Keratinocyte (primary cell): Measurements from ENCODE around the gene CKLF. TPM values are rescaled to one million over a fixed set of nuclear protein-coding genes. Genes with fewer than 3 reads are reported as not detected.

ENCODE experiments used
- DNase-seq: peaks from one replicate; pipeline ENCODE4 v3.0.0-alpha.2; 2011; ENCODE audit warnings: low read depth, missing footprints, low spot score
- FAIRE-seq: peaks from 2 replicates; lab custom pipeline; 2011; peaks lifted over from hg19 to GRCh38; lab: Jason Lieb, UNC
- H2AFZ ChIP-seq: 2 replicates; pipeline ENCODE4 v1.6.0; 2012; ENCODE audit warnings: low read length, control low read depth, inconsistent platforms; ENCODE audit not compliant: control insufficient read depth
- H3K27ac ChIP-seq: 2 replicates; pipeline ENCODE4 v1.5.1; 2011; ENCODE audit warnings: low read length; ENCODE audit not compliant: control insufficient read depth, insufficient read depth
- H3K27me3 ChIP-seq: 3 replicates; pipeline ENCODE4 v1.6.0; 2011; ENCODE audit warnings: low read length; ENCODE audit not compliant: control insufficient read depth, insufficient read depth; ENCODE audit errors: extremely low read depth
- H3K36me3 ChIP-seq, 2 experiments: 2 replicates in 1 of 2; 3 replicates in 1 of 2; pipeline ENCODE4 v1.5.1; 2011; ENCODE audit warnings: low read length in 2 of 2, mild to moderate bottlenecking in 1 of 2; ENCODE audit not compliant: control insufficient read depth in 2 of 2, insufficient read depth in 2 of 2; ENCODE audit errors: extremely low read depth in 1 of 2
- H3K4me1 ChIP-seq: 3 replicates; pipeline ENCODE4 v1.5.1; 2011; ENCODE audit warnings: low read length; ENCODE audit not compliant: control insufficient read depth, insufficient read depth; ENCODE audit errors: extremely low read depth
- H3K4me2 ChIP-seq: 3 replicates; pipeline ENCODE4 v1.6.0; 2011; ENCODE audit warnings: low read depth, low read length; ENCODE audit not compliant: control insufficient read depth, insufficient read depth; ENCODE audit errors: extremely low read depth
- H3K4me3 ChIP-seq, 3 experiments: fragments of 200-600 bp in 1 of 3; sonication (generic) in 1 of 3; 2 replicates in 2 of 3; 3 replicates in 1 of 3; pipeline ENCODE4 v1.5.1; 2011 to 2016; ENCODE audit warnings: low read length in 3 of 3, mild to moderate bottlenecking in 3 of 3, control low read depth in 2 of 3, inconsistent platforms in 1 of 3, low read depth in 1 of 3, mixed read lengths in 1 of 3, mixed run types in 1 of 3, moderate library complexity in 1 of 3; ENCODE audit not compliant: control insufficient read depth in 2 of 3, insufficient read depth in 2 of 3; ENCODE audit errors: extremely low read depth in 1 of 3
- H3K79me2 ChIP-seq: 2 replicates; pipeline ENCODE4 v1.6.0; 2012; ENCODE audit warnings: low read length; ENCODE audit not compliant: control insufficient read depth, insufficient read depth
- H3K9ac ChIP-seq: 3 replicates; pipeline ENCODE4 v1.6.0; 2011; ENCODE audit warnings: low read length; ENCODE audit not compliant: control insufficient read depth, insufficient read depth; ENCODE audit errors: extremely low read depth
- H3K9me1 ChIP-seq: 3 replicates; pipeline ENCODE4 v1.6.0; 2011; ENCODE audit warnings: low read length; ENCODE audit not compliant: control insufficient read depth, insufficient read depth; ENCODE audit errors: extremely low read depth
- H3K9me3 ChIP-seq: 2 replicates; pipeline ENCODE4 v1.5.1; 2012; ENCODE audit warnings: low read depth, low read length; ENCODE audit not compliant: control insufficient read depth
- H4K20me1 ChIP-seq: 3 replicates; pipeline ENCODE4 v1.6.0; 2011; ENCODE audit warnings: low read length; ENCODE audit not compliant: control insufficient read depth, insufficient read depth; ENCODE audit errors: extremely low read depth
- EZH2 ChIP-seq: IDR thresholded peaks from one replicate; pipeline ENCODE4 v1.6.1; 2012; ENCODE audit warnings: inconsistent platforms, mild to moderate bottlenecking, low read length, moderate library complexity
- dilution Hi-C: fragments of 300-500 bp; cut with MboI; formaldehyde crosslinking; loops from one replicate; pipeline ENCODE4 v1.7.0; 2020; ENCODE audit warnings: low sequenced_read_pairs; ENCODE audit not compliant: extremely low pct_ligation_motif_present
- polyA plus RNA-seq, 5 experiments: library from polyadenylated mRNA; depleted of rRNA in 3 of 5; stranded (reverse) in 3 of 5; stranded (forward) in 1 of 5; unstranded in 1 of 5; fragments of >200 nt; gene quantifications; 1 replicate in 1 of 5; 2 replicates in 3 of 5; 3 replicates in 1 of 5; pipeline versions ENCODE4 v1.2.1 to v1.2.3, GENCODE V29; 2011 to 2012; ENCODE audit warnings: missing spikeins in 2 of 5, low read depth in 1 of 5, low replicate concordance in 1 of 5
- TF ChIP-seq, protein P1 (sequence below), 3 experiments: IDR thresholded peaks in 1 of 3; conservative IDR thresholded peaks in 1 of 3; optimal IDR thresholded peaks in 1 of 3; 2 replicates in 2 of 3; 3 replicates in 1 of 3; pipeline versions ENCODE3 to v1.5.1; 2011; ENCODE audit warnings: low read length in 3 of 3, mild to moderate bottlenecking in 3 of 3, moderate library complexity in 2 of 3, control low read depth in 1 of 3, inconsistent platforms in 1 of 3; ENCODE audit not compliant: insufficient read depth in 2 of 3; ENCODE audit errors: extremely low read depth in 1 of 3

CKLF gene
- polyA plus RNA-seq, 1 donor (not counting 4 experiments of a cell fraction or from before 2014, with no cell fraction given), result 38.0 TPM

DNA sequence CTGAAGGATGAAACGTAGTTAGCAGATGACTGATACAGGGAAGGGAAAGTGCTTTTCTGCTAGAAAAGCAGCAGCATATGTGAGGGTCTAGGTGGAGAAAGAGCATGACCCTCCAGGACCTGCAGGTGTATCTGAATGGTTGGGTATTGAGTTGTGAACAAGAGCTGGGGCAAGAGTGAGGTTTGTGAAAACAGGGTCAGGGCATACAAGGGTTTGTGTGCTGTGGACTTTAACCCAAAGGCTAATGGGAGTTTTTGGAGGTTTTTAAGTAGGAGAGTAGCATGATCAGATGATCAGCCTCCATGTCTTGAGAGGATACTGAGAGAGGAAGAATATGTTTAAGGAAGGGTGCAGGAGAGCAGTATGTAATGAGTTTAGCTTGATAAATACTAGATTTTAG, 7.7 kb downstream of the CKLF start:
- Histone ChIP-seq H3K9me3 (no peaks in the 10 kb centered on the region), H3K4me1 (no peaks in the 10 kb centered on the region), H3K9me1 (no peaks in the 10 kb centered on the region), H3K79me2 (no peaks in the 10 kb centered on the region), H3K4me2 (no peak overlapping the region), H3K27me3 (no peaks in the 10 kb centered on the region), H3K36me3 (peaks cover 0 to 4% of the 10 kb centered on the region in 2 experiments), H3K27ac (no peak overlapping the region), H4K20me1 (no peaks in the 10 kb centered on the region), H3K4me3 (no peak overlapping the region), H3K9ac (no peak overlapping the region), H2AFZ (no peak overlapping the region)
- dilution Hi-C loops, result no loop called here
- no peak for TF ChIP-seq EZH2
- TF ChIP-seq, protein P1, sequence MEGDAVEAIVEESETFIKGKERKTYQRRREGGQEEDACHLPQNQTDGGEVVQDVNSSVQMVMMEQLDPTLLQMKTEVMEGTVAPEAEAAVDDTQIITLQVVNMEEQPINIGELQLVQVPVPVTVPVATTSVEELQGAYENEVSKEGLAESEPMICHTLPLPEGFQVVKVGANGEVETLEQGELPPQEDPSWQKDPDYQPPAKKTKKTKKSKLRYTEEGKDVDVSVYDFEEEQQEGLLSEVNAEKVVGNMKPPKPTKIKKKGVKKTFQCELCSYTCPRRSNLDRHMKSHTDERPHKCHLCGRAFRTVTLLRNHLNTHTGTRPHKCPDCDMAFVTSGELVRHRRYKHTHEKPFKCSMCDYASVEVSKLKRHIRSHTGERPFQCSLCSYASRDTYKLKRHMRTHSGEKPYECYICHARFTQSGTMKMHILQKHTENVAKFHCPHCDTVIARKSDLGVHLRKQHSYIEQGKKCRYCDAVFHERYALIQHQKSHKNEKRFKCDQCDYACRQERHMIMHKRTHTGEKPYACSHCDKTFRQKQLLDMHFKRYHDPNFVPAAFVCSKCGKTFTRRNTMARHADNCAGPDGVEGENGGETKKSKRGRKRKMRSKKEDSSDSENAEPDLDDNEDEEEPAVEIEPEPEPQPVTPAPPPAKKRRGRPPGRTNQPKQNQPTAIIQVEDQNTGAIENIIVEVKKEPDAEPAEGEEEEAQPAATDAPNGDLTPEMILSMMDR (optimal IDR thresholded peaks at IDR 0.05 in 1 of 3, IDR thresholded peaks at IDR 0.05 in 1 of 3, conservative IDR thresholded peaks at IDR 0.05 in 1 of 3; ENCODE audit: extremely low read depth in 1 of 3, insufficient read depth in 2 of 3, low read length in 3 of 3), result no peak
- DNase-seq (no peak), FAIRE-seq (no peak)

DNA sequence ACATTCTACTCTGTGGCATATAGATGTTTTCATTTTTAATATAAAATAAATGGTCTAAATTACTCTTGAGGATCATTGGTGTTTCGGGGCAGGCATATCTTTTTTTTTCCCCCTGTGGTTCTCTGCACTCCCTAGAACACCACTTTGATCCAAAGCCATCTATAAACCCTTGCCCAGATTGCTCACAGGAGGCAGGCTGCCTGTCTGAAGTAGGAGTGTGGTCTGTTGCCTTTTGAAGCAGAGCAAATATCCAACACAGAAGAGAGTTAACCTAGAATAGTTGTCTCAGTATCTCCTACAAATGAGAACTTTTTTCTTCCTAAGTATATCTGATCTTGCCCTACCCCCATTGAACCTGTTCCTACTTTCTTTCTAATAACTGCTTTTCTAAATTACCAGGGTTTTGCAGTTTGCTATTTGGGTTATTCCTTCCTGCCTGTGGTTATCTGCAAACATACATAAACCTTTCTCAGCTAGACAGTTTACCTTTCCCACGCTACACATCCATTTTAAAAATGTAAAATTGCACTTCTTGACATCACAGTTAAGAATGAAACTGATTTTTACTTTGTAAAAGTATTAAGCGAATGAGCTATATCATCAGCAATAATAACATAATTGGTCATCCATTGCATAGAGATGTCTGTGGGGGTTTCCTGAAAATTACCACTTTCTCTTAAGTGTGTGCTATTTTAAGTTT, 9.2 kb downstream of the CKLF start:
- dilution Hi-C loops, result no loop called here
- TF ChIP-seq, protein P1 (optimal IDR thresholded peaks at IDR 0.05 in 1 of 3, IDR thresholded peaks at IDR 0.05 in 1 of 3, conservative IDR thresholded peaks at IDR 0.05 in 1 of 3; ENCODE audit: extremely low read depth in 1 of 3, insufficient read depth in 2 of 3, low read length in 3 of 3), result no peak
- TF ChIP-seq EZH2, result no peak
- Histone ChIP-seq H2AFZ (no peak overlapping the region), H3K9me1 (no peaks in the 10 kb centered on the region), H3K27ac (no peak overlapping the region), H3K4me3 (no peak overlapping the region), H3K36me3 (peaks cover 0 to 6% of the 10 kb centered on the region in 2 experiments), H3K27me3 (no peaks in the 10 kb centered on the region), H3K9ac (no peak overlapping the region), H3K9me3 (no peaks in the 10 kb centered on the region), H4K20me1 (no peaks in the 10 kb centered on the region), H3K4me1 (no peaks in the 10 kb centered on the region), H3K4me2 (no peak overlapping the region), H3K79me2 (no peaks in the 10 kb centered on the region)
- FAIRE-seq (no peak), DNase-seq (no peak)
